Brain microvascular endothelial cell (primary cell): ENCODE results near the gene NADSYN1.

Experiments
- DNase-seq: peaks from one replicate; pipeline ENCODE4 v3.0.0-alpha.2; 2020
- H3K27ac ChIP-seq: fragments of 250-450 bp; sonication (Bioruptor Pico); 2 replicates; pipeline ENCODE4 v1.5.1; 2020; ENCODE audit warnings: mild to moderate bottlenecking, moderate library complexity
- H3K27me3 ChIP-seq: fragments of 250-450 bp; sonication (Bioruptor Pico); replicated peaks from 2 replicates; pipeline ENCODE4 v1.5.1; 2020; ENCODE audit warnings: mild to moderate bottlenecking
- H3K36me3 ChIP-seq: fragments of 250-450 bp; sonication (Bioruptor Pico); replicated peaks from 2 replicates; pipeline ENCODE4 v1.5.1; 2020; ENCODE audit warnings: mild to moderate bottlenecking
- H3K4me3 ChIP-seq: 2 replicates; pipeline ENCODE4 v1.5.1; 2011; ENCODE audit warnings: low read depth, mild to moderate bottlenecking, control low read depth, low read length, moderate library complexity
- CTCF ChIP-seq: IDR thresholded peaks from 2 replicates; pipeline ENCODE4 v1.5.1; 2011; ENCODE audit warnings: low read depth, mild to moderate bottlenecking, moderate library complexity, low read length, control low read depth, inconsistent platforms; ENCODE audit errors: missing control alignments
- in situ Hi-C: cut with HindIII; loops from 2 replicates; pipeline ENCODE4 v1.10.0; 2017; ENCODE audit warnings: low sequenced_read_pairs, low pct_ligation_motif_present

Gene NADSYN1

GRCh38 chr11:71461696-71462095 lies 8.7 kb downstream of the NADSYN1 start:
- H3K4me3 ChIP-seq, result no peak overlapping the region
- TF ChIP-seq CTCF, result no peak
- H3K27ac ChIP-seq, result no peak overlapping the region
- peaks cover 22% of the 10 kb centered on the region for H3K36me3 ChIP-seq
- in situ Hi-C loops, result no loop called here
- DNase-seq, result no peak
- H3K27me3 ChIP-seq, result no peaks in the 10 kb centered on the region

GRCh38 chr11:71462726-71463125 lies 9.7 kb downstream of the NADSYN1 start:
- no peak for TF ChIP-seq CTCF
- in situ Hi-C loops, result no loop called here
- no peaks in the 10 kb centered on the region for H3K27me3 ChIP-seq
- no peak for DNase-seq
- no peak overlapping the region for H3K4me3 ChIP-seq
- H3K36me3 ChIP-seq, result peaks cover 22% of the 10 kb centered on the region
- H3K27ac ChIP-seq, result no peak overlapping the region

GRCh38 chr11:71463331-71464211 lies 10.6 kb downstream of the NADSYN1 start:
- Histone ChIP-seq H3K27me3 (no peaks in the 10 kb centered on the region), H3K27ac (no peak overlapping the region), H3K36me3 (peaks cover 15% of the 10 kb centered on the region), H3K4me3 (no peak overlapping the region)
- DNase-seq, result no peak
- in situ Hi-C loops, result no loop called here
- no peak for TF ChIP-seq CTCF

GRCh38 chr11:71465054-71465453 lies 12.1 kb downstream of the NADSYN1 start:
- no peak for TF ChIP-seq CTCF
- no peak overlapping the region for H3K4me3 ChIP-seq
- no peaks in the 10 kb centered on the region for H3K27me3 ChIP-seq
- H3K36me3 ChIP-seq, result peaks cover 5% of the 10 kb centered on the region
- in situ Hi-C loops, result no loop called here
- no peak overlapping the region for H3K27ac ChIP-seq
- DNase-seq, result no peak

- TF ChIP-seq CTCF, result no peak
- Histone ChIP-seq H3K27me3 (no peaks in the 10 kb centered on the region), H3K27ac (no peak overlapping the region), H3K4me3 (no peak overlapping the region), H3K36me3 (peaks cover 2% of the 10 kb centered on the region)
- no peak for DNase-seq
- in situ Hi-C loops, result no loop called here
These were observed 13.4 kb downstream of the NADSYN1 start for GRCh38 chr11:71466358-71466757.
